Measurements from ENCODE around the gene PHF2.

The PHF2 gene

GRCh38 chr9:93630806-93631411 is 54.5 kb downstream of the PHF2 start:
- DNase-seq (ENCODE audit: low read depth) = no peak

DNA sequence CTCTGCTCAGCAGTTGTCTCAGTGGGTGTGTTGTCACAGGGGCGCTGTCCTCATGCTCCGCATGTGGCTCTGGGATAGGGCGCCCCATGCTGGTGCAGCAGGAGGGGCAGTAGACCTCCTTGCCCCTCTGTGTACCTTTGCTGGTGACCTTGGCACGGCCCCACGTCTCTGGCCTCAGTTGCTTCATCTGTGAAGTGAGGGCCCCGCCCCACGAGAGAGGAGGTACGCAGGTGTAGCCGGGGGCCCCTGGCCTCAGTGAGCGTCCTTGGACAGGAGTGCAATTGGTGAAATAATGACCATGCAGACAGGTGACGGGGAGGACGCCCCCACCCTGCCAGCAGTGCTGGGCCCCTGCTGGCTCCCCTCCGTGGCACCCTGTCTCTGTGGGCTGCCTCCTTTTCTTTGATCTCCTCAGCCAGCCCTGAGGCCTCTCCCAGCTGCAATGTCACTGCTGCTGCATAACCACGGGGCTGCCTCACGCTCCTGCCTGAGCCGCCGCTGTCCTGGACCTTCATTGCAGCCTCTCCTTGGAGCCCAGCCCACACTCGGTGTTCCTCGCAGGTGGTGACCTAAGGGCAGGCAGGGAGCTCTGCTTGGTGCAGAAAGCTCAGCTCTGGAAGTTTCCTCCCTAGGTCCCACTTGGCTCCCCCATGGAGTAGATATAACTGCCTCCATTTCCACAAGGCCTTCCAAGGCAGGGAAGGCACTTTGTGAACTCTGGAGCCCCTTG is 57.3 kb downstream of the PHF2 start:
- no peak for DNase-seq (ENCODE audit: low read depth)

DNA sequence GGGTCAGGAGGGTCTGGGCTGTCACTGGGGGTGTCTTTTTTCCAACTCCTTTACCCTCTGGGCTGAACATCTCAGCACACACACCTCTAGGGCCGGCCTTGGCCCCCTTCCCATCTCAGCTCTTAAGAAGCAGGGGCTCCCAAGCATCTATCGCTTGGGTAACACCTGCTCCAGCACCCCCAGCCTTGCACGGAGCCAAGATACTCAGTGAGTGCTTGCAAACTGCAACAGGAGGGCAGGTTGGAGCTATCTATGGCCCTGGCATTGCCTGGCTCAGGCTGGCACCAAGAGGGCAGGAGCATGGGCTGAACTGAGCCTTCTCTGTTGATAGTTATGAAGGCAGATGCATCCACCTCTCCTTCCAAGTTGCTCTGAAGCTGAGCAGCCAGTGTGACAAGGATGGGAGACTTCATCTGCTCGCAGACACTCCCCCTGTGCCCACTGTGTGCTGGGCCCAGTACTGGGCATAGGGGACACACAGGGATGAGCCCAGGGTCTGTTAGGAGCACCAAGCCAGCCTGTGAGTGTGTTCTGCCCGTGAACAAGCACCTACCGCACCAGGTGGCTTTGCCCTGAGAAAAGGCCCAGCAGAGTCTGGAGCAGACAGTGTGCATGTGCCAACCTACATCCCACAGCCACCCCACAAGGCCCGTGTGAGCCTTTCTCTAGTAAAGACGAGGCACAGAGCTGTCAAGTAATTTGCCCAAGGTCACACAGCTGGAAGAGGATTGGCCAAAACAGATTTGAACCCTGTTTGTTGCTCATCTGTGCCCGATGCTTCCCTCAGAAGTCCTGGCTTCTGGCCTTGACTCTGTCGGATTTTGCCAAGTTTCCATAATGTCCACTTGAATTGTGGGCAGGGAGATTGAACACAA is 58.2 kb downstream of the PHF2 start:
- no peak for DNase-seq (ENCODE audit: low read depth)

DNA sequence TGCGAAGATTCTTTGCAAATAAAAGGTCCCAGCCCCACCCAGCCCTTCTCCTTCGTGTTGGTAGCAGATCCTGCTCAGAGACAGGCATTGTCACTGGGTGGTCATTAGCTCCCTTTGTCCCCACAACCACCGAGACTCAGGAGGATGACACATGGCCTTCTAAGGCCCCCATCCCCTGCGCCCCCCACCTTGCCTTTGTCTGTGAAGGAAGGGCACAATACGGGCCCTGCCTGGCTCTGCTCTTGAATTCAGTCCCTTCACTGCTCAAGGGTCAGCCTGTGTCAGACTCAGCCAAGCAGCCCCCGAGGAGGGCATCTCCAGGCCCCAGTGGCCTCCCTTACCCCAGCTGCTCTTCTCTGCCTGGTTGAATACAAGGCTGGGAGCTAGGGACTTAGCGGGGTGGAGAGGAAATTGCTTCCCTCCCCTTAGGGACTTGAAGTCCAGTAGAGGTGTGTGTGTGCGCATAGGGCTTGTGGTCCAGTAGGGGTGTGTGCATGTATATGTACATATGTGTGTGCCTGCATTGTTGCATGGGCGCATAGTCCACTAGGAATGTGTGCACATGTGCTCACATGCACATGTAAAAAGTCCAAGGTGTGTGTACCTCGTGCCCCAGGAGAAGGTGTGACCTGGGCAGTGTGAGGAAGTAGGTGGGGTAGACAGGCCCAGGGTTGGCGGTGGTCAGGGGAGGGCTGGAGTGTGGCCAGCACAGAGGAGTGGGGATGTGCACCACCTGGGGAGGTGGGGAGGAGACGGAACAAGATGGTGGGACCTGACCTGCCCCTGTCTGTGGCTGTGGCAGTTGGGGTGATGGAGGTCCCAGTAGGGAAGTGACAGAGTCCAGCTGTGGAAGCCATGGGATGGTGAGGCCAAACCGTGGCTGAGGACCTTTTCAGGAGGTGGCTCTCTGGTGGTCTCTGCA is 59.1 kb downstream of the PHF2 start:
- no peak for DNase-seq (ENCODE audit: low read depth)

DNA sequence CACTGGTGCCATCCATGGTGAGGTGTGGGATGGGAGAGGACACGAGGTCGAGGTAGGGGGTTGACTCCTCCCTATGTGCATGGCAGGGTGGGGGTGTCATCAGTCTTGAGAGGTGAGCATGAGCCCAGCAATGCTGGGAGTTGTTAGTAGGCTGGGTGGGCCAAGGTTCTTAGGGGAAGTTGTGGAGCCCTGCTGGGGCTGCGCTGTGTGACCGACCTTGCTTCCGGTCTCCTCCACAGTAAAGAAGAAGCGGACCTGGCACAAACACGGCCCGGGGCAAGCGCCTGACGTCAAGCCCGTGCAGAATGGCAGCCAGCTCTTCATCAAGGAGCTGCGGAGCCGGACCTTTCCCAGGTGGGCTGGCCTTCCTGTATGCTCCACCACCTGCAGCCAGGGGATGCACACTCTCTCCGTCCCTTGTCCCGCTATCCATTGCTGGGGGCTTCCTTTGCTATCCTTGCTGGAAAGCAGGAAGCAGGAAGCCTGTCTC is 59.8 kb downstream of the PHF2 start:
- no peak for DNase-seq (ENCODE audit: low read depth)

DNA sequence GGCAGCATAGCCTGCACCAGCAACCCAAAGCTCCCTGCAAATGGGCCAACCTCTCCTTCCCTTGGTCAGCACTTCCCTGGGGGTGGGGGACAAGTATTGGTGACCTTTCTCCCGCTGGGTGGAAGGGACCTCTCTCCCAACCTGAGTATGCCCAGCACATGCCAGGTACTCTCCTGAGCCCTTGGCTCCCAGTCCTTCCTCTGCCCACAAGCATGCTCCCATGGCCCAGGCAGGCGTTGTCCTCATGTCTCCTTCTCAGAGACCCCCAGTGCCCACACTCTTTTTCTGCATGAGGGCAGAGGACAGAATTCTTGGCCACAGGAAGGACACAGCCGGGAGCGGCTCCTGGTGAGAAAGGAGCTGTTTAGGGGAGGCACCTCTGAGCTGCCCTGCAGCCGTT is 60.3 kb downstream of the PHF2 start:
- DNase-seq (ENCODE audit: low read depth) = no peak

GRCh38 chr9:93637886-93638285 is 61.5 kb downstream of the PHF2 start:
- no peak for DNase-seq (ENCODE audit: low read depth)

DNA sequence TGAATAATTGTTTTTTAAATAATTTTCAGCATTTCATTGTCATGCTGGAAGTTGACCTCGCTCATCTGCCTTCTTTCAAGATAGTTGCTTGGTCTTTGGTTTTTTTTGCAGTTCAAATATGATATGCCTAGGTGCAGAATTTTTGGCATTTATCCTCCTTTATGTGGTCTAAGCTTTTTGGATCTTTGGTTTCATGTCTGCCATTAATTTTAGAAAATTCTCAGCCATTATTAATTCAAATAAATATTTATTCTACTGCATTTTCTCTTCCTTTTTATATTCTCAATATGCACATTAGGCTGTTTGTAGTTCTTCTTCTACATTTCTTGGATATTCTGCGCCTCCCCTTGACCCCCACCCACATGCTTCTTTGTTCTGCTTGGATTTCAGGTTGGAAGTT is 63.6 kb downstream of the PHF2 start:
- DNase-seq (ENCODE audit: low read depth) = no peak

- DNase-seq (ENCODE audit: low read depth) = no peak
These were observed 66.6 kb downstream of the PHF2 start for GRCh38 chr9:93642961-93643360.

DNA sequence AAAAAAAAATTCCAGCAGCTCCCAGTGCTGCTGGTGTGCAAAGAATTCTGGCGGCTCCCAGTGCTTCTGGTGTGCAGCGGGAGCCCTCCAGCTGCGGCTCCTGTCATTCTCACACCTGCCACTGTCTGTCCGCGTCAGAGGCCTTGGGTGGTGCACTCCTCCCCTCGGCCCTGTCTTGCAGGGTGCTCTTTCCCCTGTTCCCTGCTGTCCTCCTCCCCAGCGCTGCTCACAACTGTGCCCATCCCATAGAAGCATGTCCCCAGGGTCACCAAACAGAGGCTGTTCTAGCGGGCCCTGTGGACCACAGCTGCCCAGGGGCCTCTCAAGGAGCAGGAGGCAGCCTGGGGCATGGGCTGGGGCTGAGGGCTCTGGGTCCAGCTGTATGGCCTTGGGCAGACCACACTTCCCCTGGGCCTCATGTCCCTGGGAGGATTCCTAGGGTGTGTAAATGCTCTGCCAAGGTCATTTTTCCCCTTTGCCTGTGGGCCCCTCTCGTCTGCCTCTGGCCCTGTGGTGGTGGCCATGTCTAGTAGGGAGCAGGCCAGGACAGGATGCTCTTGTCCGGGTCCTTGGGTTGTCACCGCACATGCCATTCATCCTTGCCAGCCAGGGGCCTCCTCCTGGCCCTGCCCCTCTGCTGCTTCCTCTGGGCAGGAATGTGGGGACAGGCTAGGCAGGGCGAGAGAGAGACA is 68.2 kb downstream of the PHF2 start:
- no peak for DNase-seq (ENCODE audit: low read depth)

DNA sequence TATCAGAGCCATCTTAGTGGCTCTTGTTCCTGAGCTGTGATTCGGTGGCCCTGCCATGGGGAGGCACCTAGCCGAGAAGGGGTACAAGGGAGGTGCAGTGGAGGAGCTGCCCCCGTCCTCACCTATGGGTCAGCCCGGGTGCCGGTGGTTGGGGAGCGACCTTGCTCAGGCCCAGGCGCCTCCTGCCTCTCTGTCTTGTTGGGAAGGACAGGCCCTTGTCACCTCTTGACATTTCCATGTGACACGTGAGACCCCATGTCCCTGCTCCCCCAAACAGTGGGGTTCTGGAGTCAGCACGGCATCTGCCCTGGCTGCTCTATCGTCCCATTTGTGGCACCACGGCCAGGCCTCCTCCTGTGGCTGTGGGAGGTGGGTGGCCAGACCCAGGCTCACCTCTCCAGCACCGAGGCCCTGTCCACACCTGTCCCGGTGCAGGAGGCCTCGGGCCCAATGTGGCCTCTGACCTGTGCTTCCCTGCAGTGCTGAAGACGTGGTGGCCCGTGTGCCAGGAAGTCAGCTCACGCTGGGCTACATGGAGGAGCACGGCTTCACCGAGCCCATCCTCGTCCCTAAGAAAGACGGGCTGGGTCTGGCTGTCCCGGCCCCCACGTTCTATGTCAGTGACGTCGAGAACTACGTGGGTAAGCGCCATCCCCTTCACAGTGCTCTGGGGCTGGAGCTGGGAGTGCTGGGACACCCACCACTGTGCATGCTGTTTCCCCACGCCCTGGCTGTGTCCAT is 68.9 kb downstream of the PHF2 start:
- no peak for DNase-seq (ENCODE audit: low read depth)

DNA sequence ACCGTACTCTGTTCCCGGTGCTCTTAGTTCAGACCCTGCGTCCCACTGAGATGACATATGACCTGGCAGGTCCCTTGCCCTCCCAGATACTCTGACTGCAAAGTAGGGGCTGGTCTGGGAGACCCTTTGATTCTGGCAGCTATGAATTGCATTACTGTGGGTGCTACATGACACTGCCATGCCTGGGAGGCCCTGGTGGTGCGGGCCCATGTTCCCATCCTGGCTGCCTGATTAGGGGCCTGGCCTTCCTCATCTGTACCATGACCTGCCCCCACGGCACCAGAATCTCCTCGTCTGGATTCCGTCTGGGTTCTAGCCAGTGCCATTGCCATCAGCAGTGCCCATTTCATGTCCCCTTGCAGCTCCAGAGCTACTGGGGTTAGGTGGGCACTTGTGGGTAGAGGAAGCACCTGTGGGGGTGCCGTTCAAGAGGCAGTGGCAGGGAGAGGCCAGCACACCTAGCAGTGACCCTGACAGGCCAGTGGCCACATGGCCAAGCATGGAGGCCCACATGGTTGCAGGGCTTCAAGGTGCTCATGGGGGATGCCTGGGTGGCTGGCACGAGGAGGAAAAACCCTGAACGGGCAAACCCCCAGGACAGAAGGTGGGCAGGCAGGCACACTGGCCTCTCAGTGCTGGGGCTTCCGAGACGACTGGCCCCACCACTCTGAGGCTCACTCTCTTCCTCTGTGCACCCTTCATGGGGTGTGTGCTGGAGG is 69.7 kb downstream of the PHF2 start:
- DNase-seq (ENCODE audit: low read depth) = no peak

- DNase-seq (ENCODE audit: low read depth) = no peak
These were observed 70.3 kb downstream of the PHF2 start for GRCh38 chr9:93646640-93647178.

DNA sequence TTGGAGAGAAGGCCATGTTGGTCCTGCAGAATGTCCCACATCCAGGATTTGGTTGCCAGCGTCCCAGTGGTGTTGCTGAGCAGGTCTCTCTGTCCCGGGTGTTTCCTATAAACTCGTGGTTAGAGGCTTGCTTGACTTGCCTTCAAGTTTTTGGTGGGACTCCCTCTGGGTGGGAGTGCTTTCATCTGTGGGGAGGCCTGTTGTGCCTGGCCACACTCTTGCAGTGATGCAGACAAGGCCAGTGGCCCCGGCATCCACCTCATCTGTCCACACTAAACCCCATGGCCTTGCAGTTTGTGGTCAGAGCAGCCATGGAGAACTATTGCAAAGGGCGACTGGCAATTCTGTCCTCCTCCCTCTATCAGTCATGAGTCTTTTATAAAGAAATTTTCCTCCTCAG is 71.8 kb downstream of the PHF2 start:
- no peak for DNase-seq (ENCODE audit: low read depth)

DNA sequence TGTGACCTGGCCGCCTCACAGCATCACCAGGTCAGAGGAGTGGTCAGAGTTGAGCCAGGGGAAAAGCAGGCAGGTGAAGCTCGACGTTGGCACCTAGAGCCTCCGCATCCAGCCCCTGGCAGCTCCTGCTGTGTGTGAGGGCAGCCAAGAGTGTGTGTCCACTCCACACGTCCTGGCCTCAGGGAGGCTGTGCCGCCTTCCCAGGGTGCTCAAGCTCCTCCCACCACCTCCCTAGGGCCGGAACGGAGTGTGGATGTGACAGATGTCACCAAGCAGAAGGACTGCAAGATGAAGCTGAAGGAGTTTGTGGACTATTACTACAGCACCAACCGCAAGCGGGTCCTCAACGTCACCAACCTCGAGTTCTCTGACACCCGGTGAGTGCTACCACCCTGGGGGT is 72.5 kb downstream of the PHF2 start:
- DNase-seq (ENCODE audit: low read depth) = no peak

GRCh38 chr9:93649610-93650261 is 73.4 kb downstream of the PHF2 start:
- DNase-seq (ENCODE audit: low read depth) = no peak

GRCh38 chr9:93650448-93650847 is 74.1 kb downstream of the PHF2 start:
- no peak for DNase-seq (ENCODE audit: low read depth)

DNA sequence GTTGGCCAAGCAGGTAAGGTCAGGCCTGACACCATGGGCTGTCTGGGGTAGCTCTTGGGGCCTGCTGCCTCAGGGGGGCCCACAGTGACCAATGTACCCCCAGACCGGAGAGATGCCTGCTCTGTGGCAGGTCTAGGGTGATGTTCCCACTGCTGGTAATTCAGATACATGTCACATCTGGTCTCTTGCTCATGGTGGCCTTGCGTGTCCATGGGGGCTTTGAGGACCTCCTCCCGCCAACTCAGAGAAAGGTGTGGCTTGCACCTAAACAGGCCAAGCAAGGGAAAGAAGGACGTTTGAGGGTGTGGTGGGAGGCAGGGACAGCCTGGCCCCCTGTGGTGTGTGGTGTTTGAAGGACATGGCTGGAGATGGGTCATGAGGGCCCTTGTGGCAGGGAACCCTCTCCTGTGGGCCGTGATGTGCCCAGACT is 75.2 kb downstream of the PHF2 start:
- DNase-seq (ENCODE audit: low read depth) = no peak
